Effector memory CD4-positive, alpha-beta T cell (primary cell): ENCODE results near the gene FOXS1.
A peak's percentile ranks its signal among the peaks of the same experiment; 100 is the strongest.
"Not testable (repeated sequence)": the region's sequence is repeated elsewhere in the genome, so short reads cannot be mapped to it uniquely, and the experiment has no call there.

Experiments
- DNase-seq, 3 donors: peaks; one replicate each; pipeline ENCODE4 v3.0.0-alpha.2; 2020
- H3K27ac ChIP-seq: 2 replicates; pipeline ENCODE4 v1.7.0; 2013; ENCODE audit warnings: mild to moderate bottlenecking, low read length, moderate library complexity; ENCODE audit not compliant: insufficient read depth, poor library complexity, severe bottlenecking
- H3K27me3 ChIP-seq: replicated peaks from 2 replicates; pipeline ENCODE4 v1.7.0; 2013; ENCODE audit warnings: mild to moderate bottlenecking, low read length; ENCODE audit not compliant: insufficient read depth, control insufficient read depth, poor library complexity, severe bottlenecking
- H3K36me3 ChIP-seq: 2 replicates; pipeline ENCODE4 v1.7.0; 2013; ENCODE audit warnings: mild to moderate bottlenecking, low read length, moderate library complexity; ENCODE audit not compliant: control insufficient read depth, insufficient read depth
- H3K4me1 ChIP-seq: 2 replicates; pipeline ENCODE4 v1.7.0; 2013; ENCODE audit warnings: low read length, mild to moderate bottlenecking; ENCODE audit not compliant: control insufficient read depth, insufficient read depth, poor library complexity, severe bottlenecking
- H3K4me3 ChIP-seq: 2 replicates; pipeline ENCODE4 v1.7.0; 2013; ENCODE audit warnings: low read length, low read depth, mild to moderate bottlenecking; ENCODE audit not compliant: insufficient read depth, poor library complexity, severe bottlenecking
- H3K9me3 ChIP-seq: 2 replicates; pipeline ENCODE4 v1.7.0; 2013; ENCODE audit warnings: mild to moderate bottlenecking, low read length, moderate library complexity; ENCODE audit not compliant: control insufficient read depth

Gene FOXS1

DNA sequence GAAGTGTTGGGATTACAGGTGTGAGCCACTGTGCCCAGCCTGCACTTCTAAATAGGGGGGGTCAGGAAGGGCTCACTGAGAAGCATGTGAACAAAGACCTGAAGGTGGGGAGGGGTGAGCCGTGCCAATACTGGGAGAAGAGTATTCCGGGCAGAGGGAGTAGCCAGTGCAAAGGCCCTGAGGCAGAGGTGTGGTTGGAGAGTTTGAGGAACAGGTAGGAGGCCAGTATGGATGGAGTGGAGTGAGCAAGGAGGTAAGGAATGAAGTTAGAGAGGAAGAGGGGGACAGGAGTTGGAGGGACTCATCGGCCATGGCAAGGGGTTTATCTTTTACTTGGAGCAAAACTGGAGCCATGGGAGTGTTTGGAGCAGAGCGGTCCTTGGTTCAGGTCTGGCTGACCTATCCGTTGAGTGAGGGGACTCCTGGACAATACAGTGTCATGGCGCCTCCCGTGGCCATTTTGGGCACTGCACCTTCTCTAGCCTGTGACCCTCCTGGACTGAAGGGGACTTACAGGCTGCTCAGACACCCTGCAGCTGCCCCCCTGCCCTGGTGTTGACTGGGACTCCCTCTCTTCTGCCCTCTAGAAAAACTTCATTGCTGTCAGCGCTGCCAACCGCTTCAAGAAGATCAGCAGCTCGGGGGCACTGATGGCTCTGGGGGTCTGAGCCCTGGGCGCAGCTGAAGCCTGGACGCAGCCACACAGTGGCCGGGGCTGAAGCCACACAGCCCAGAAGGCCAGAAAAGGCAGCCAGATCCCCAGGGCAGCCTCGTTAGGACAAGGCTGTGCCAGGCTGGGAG, 12.1 kb downstream of the FOXS1 start:
- no peaks in the 10 kb centered on the region for H3K36me3 ChIP-seq
- no peaks in the 10 kb centered on the region for H3K27me3 ChIP-seq
- no peak overlapping the region for H3K4me3 ChIP-seq
- peak; percentile 17 to 40 (median 22) for DNase-seq
- H3K4me1 ChIP-seq, result no peaks in the 10 kb centered on the region
- no peak overlapping the region for H3K27ac ChIP-seq
- no peaks in the 10 kb centered on the region for H3K9me3 ChIP-seq

DNA sequence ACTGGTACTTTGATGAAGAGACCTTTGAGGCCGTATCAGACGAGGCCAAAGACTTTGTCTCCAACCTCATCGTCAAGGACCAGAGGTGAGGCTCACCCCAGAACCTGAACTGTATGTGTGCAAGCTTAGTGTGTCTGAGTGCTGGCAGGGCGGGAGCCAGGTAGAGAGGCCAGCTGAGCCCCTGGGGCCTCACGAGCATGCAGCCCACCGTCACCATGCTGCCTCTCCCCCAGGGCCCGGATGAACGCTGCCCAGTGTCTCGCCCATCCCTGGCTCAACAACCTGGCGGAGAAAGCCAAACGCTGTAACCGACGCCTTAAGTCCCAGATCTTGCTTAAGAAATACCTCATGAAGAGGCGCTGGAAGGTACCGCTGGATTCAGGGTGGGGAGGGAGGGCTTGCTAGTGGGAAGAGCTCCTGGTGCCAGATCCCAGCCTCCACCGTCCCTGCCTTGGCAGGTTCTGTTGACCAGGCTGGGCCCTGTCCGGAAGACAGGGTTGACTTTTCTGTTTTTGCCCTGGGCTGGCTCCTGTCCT, 13.6 kb downstream of the FOXS1 start:
- no peaks in the 10 kb centered on the region for H3K36me3 ChIP-seq

DNA sequence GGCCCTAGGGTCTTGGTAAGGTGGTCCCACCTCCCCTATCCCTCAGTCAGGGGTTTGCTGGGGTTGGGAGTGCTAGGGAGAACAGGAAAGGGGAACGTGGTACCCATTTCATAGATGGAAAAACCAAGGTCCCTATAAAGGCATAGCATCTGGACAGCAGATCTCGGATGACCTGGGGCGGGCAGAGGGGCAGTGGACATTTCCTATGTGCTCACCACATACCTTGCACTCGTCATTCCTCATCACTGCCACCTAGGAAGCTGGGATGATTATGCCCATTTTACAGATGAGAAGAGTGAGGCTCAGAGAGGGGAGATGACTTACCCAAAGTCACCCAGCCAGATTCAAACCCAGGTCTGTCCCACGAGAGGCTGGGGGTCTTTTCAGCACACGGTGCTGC, 14.2 kb downstream of the FOXS1 start:
- no peaks in the 10 kb centered on the region for H3K27me3 ChIP-seq
- H3K4me1 ChIP-seq, result no peaks in the 10 kb centered on the region
- H3K4me3 ChIP-seq, result no peak overlapping the region
- no peak for DNase-seq
- H3K9me3 ChIP-seq, result no peaks in the 10 kb centered on the region
- H3K27ac ChIP-seq, result no peak overlapping the region
- no peaks in the 10 kb centered on the region for H3K36me3 ChIP-seq

More for the DNA sequence above, 13.6 kb downstream of the FOXS1 start:
- H3K4me3 ChIP-seq, result no peak overlapping the region
- H3K4me1 ChIP-seq, result no peaks in the 10 kb centered on the region
- H3K27ac ChIP-seq, result no peak overlapping the region
- no peaks in the 10 kb centered on the region for H3K9me3 ChIP-seq
- DNase-seq, result no peak
- no peaks in the 10 kb centered on the region for H3K27me3 ChIP-seq

DNA sequence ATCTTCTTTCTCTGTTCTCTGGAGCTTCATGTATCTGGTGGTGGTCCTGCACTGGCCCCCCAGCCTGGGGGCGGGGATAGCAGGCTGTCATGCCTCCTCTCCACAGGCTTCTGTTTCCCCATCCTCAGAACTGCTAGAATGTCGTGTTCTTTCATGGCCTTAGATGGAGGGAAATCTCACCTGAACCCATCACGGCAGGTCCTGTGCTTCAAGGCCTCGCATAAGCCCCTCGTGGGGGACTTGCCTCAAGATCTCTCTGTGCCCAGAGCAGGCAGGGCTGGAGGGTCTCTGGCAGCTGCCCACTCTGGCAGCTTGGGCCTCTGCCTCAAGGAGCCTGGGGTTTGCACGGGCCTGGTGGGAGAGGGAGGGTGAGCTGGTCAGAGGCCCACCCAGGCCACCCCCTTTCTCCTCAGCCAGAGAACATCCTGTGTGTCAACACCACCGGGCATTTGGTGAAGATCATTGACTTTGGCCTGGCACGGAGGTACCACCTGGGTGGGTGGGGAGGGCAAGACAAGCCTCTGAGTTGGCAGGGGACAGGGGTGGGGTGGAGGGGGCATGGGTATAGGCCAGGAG, 14.9 kb downstream of the FOXS1 start:
- Histone ChIP-seq H3K4me3 (no peak overlapping the region), H3K4me1 (no peaks in the 10 kb centered on the region), H3K27ac (no peak overlapping the region), H3K27me3 (no peaks in the 10 kb centered on the region), H3K9me3 (no peaks in the 10 kb centered on the region), H3K36me3 (no peaks in the 10 kb centered on the region)
- no peak for DNase-seq

DNA sequence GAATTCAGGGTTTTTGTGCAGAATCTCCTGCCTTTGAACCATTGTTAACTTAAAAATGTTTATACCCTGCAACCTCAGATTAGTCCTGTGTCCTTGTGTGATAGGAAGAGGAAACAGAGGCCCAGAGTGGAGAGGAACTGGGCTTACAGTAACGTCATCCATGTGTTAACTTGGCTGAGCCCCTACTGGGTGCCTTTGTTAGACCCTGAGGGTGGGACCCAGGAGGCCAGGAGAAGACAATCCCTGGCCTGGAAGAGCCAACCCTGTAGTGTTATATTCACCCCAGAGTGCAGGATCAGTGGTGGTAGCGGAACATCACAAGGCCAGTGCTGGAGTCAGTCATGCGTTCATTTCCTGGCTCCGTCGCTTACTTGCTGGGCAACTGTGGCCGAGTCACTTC, 15.7 kb downstream of the FOXS1 start:
- DNase-seq, result no peak
- no peak overlapping the region for H3K27ac ChIP-seq
- no peaks in the 10 kb centered on the region for H3K27me3 ChIP-seq
- no peaks in the 10 kb centered on the region for H3K9me3 ChIP-seq
- no peaks in the 10 kb centered on the region for H3K4me1 ChIP-seq
- no peak overlapping the region for H3K4me3 ChIP-seq
- no peaks in the 10 kb centered on the region for H3K36me3 ChIP-seq

DNA sequence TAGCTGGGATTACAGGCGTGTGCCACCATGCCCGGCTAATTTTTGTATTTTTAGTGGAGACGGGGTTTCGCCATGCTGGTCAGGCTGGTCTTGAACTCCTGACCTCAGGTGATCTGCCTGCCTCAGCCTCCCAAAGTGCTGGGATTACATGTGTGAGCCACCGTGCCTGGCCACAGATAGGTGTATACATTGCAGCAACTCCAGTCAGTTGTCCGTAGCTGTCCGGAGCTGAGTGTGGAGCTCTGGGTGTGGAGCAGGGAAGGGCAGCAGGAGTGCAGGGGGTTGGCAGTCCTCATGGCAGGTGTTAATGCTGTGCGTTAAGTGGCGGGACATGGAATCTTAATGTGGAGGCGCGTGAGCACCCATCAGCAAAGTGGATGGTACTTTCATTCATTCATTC, 17.4 kb downstream of the FOXS1 start:
- not testable (repeated sequence) for H3K36me3 ChIP-seq, H3K9me3 ChIP-seq, H3K4me3 ChIP-seq, H3K27me3 ChIP-seq, H3K27ac ChIP-seq, H3K4me1 ChIP-seq, DNase-seq

DNA sequence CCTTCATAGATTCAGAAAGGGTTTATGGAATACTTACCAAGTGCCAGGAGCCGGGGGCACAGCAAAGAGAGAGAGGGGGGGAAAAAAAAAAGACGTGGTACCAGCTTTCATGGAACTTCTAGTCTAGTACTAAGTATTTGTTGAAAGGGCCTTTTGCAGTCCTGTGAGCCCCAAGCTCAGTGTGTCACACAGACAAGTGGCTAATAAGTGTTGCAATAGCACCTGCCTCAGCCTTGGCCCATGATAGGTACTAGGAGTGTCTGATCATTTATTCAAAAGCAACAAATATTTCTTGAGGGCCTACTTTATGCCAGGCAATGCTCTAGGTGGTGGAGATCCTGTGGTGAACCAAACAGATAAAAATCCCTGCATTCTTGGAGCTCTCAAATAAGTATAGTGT, 18.3 kb downstream of the FOXS1 start:
- H3K27ac ChIP-seq, result no peak overlapping the region
- H3K27me3 ChIP-seq, result no peaks in the 10 kb centered on the region

DNA sequence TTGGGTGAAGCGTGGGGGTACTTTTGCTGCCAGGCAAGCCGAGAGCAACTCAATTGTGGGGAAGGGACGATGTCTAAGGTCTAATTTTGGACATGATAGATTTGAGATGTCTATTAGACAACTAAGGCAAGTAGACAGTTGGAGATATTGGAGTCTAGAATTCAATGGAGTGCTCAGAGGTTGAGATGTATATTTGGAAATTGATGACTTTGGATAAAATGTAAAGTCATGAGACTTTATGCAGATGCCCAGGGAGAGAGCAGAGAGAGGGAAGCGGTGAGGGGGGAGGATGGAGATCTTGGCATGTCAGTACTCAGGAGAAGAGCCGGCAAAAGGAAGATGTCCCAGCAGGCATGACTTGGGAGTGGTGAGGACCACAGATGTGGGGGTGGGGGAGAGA, 19.3 kb downstream of the FOXS1 start:
- DNase-seq, result no peak
- Histone ChIP-seq H3K4me3 (no peak overlapping the region), H3K27me3 (no peaks in the 10 kb centered on the region), H3K27ac (no peak overlapping the region), H3K9me3 (no peaks in the 10 kb centered on the region), H3K36me3 (no peaks in the 10 kb centered on the region), H3K4me1 (peaks cover 3% of the 10 kb centered on the region)

More for the DNA sequence above, 18.3 kb downstream of the FOXS1 start:
- Histone ChIP-seq H3K36me3 (no peaks in the 10 kb centered on the region), H3K9me3 (no peaks in the 10 kb centered on the region), H3K4me3 (no peak overlapping the region), H3K4me1 (peaks cover 3% of the 10 kb centered on the region)
- no peak for DNase-seq

DNA sequence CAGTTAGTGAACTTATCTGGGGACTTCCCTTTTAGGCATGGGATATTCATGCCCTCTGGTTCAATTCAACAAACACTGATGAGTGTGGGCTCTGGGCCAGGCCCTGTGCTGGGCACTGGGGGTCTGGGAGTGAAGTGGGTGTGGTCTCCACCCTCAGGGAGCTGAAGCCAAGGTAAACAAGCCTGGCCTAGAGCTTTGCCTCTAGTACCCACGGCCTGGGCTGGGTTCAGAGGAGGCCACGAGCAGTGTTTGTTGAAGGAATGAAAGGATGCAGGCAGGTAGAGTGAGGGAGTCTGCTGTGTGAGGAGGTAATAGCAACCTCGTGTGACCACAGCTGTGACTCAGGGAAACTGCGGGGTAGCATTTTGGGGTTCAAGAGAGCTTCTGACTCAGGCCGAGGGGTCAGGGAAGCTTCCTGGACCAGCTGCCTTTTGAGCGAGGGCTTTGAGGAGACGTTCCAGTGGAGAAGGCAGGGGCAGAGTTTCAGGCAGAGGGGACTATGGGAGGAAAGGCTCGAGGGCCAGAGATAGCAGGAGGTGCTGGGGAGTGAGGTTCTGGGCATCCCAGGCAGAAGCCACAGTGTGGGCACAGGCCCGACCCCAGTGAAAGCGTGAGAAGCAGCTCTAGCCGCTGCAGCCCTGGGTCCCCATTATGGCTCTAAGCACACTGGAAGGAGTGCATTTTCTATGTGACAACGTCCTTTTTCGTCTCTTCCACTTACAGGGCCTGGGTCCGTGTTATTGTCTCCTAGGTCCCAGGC, 20.7 kb downstream of the FOXS1 start:
- peaks cover 3% of the 10 kb centered on the region for H3K4me1 ChIP-seq
- no peak overlapping the region for H3K4me3 ChIP-seq
- H3K9me3 ChIP-seq, result no peaks in the 10 kb centered on the region
- no peaks in the 10 kb centered on the region for H3K27me3 ChIP-seq
- H3K36me3 ChIP-seq, result no peaks in the 10 kb centered on the region
- no peak for DNase-seq
- no peak overlapping the region for H3K27ac ChIP-seq

DNA sequence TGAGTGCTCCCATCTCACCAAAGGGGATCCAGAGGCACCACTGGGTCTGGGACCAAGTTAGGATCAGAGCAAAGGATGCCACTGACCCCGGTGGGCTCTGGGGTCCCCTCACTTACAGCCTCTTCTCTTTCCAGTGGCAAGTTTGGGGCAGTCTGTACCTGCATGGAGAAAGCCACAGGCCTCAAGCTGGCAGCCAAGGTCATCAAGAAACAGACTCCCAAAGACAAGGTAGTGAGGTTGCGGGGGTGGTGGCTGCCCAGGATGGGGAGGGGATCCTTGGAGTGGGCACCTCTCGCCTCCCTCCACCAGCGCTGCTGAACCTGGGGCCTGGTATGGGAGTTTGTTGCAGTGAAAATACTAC, 21.3 kb downstream of the FOXS1 start:
- no peaks in the 10 kb centered on the region for H3K36me3 ChIP-seq
- no peak overlapping the region for H3K4me3 ChIP-seq
- no peaks in the 10 kb centered on the region for H3K9me3 ChIP-seq
- H3K4me1 ChIP-seq, result peaks cover 3% of the 10 kb centered on the region
- H3K27me3 ChIP-seq, result no peaks in the 10 kb centered on the region
- no peak overlapping the region for H3K27ac ChIP-seq
- DNase-seq, result no peak
